ENCODE results near the gene PLXND1.

Gene PLXND1

GRCh38 chr3:129522953-129523352, 83.5 kb downstream of the PLXND1 start:
- TF ChIP-seq, protein P1, sequence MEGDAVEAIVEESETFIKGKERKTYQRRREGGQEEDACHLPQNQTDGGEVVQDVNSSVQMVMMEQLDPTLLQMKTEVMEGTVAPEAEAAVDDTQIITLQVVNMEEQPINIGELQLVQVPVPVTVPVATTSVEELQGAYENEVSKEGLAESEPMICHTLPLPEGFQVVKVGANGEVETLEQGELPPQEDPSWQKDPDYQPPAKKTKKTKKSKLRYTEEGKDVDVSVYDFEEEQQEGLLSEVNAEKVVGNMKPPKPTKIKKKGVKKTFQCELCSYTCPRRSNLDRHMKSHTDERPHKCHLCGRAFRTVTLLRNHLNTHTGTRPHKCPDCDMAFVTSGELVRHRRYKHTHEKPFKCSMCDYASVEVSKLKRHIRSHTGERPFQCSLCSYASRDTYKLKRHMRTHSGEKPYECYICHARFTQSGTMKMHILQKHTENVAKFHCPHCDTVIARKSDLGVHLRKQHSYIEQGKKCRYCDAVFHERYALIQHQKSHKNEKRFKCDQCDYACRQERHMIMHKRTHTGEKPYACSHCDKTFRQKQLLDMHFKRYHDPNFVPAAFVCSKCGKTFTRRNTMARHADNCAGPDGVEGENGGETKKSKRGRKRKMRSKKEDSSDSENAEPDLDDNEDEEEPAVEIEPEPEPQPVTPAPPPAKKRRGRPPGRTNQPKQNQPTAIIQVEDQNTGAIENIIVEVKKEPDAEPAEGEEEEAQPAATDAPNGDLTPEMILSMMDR (IDR thresholded peaks at IDR 0.05; ENCODE audit: low read depth, low read length) = no peak

GRCh38 chr3:129521611-129522010, 84.9 kb downstream of the PLXND1 start:
- no peak for DNase-seq (ENCODE audit: low read depth in 2 of 2)
- no peak overlapping the region for H3K4me3 ChIP-seq (replicated peaks in 1 of 2; ENCODE audit: low read depth in 2 of 2, low read length in 2 of 2)
- TF ChIP-seq, protein P1 (IDR thresholded peaks at IDR 0.05; ENCODE audit: low read depth, low read length) = no peak

More at GRCh38 chr3:129522953-129523352, 83.5 kb downstream of the PLXND1 start:
- no peak overlapping the region for H3K4me3 ChIP-seq (replicated peaks in 1 of 2; ENCODE audit: low read depth in 2 of 2, low read length in 2 of 2)
- no peak for DNase-seq (ENCODE audit: low read depth in 2 of 2)

- DNase-seq (ENCODE audit: low read depth in 2 of 2) = no peak
- H3K4me3 ChIP-seq (replicated peaks in 1 of 2; ENCODE audit: low read depth in 2 of 2, low read length in 2 of 2) = no peak overlapping the region
- TF ChIP-seq, protein P1 (IDR thresholded peaks at IDR 0.05; ENCODE audit: low read depth, low read length) = no peak
These were observed 85.5 kb downstream of the PLXND1 start for GRCh38 chr3:129520960-129521359.

DNA sequence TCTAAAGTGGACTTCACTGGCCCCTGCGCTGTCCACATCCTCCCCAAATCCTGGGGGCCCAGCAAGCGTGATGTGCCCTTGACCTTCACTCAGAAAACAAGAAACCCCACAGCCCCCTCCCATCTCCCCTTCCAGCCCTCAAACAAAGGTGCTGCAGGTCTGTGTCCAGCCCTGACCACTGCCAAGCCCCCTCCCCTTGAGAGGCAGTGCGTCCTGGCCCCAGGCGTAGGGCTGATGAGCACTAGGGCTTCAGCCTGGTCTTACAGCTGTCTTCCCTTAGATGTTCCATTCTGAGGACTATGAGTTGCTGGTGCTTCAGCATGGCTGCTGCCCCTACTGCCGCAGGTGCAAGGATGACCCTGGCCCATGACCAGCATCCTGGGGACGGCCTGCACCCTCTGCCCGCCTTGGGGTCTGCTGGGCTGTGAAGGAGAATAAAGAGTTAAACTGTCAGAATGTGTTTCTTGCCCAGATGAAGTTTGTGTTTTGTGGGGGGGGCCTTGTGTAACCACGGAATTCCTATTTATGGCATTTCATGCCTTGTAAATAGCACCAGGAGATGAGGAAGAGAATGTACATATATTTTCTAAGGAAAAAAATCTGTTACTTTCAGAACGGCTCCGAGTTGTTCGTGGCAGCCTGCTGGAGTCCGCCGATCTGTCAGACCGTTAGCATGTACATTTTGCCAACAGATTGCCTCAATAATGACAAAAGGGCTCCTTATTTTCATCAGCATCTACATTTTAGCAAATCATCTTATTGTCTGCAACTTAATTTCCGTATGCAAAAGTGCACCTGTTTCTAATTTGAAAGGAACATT, 86.4 kb downstream of the PLXND1 start:
- H3K4me3 ChIP-seq (replicated peaks in 1 of 2; ENCODE audit: low read depth in 2 of 2, low read length in 2 of 2) = no peak overlapping the region
- TF ChIP-seq, protein P1 (IDR thresholded peaks at IDR 0.05; ENCODE audit: low read depth, low read length) = no peak
- DNase-seq (ENCODE audit: low read depth in 2 of 2) = no peak

- no peak overlapping the region for H3K4me3 ChIP-seq (replicated peaks in 1 of 2; ENCODE audit: low read depth in 2 of 2, low read length in 2 of 2)
- TF ChIP-seq, protein P1 (IDR thresholded peaks at IDR 0.05; ENCODE audit: low read depth, low read length) = no peak
- DNase-seq (ENCODE audit: low read depth in 2 of 2) = no peak
These were observed 87.0 kb downstream of the PLXND1 start for GRCh38 chr3:129519449-129519848.

- TF ChIP-seq, protein P1 (IDR thresholded peaks at IDR 0.05; ENCODE audit: low read depth, low read length) = no peak
- H3K4me3 ChIP-seq (replicated peaks in 1 of 2; ENCODE audit: low read depth in 2 of 2, low read length in 2 of 2) = no peak overlapping the region
- no peak for DNase-seq (ENCODE audit: low read depth in 2 of 2)
These were observed 87.9 kb downstream of the PLXND1 start for GRCh38 chr3:129518581-129518980.
